Thymus (tissue), 11 donors: ENCODE data around the gene AGPAT3. TPM values are rescaled to one million over a fixed set of nuclear protein-coding genes. Genes with fewer than 3 reads are reported as not detected.
"Not testable (repeated sequence)": the region's sequence is repeated elsewhere in the genome, so short reads cannot be mapped to it uniquely, and the experiment has no call there.

Experiments used
- DNase-seq, 9 donors: peaks; one replicate each; pipeline ENCODE4 v3.0.0-alpha.2; 2013; ENCODE audit warnings: low spot score in 9 of 9, low read depth in 6 of 9, missing footprints in 1 of 9
- H3K27ac ChIP-seq, 2 donors: one replicate each; pipeline ENCODE4 v1.5.1; 2013; ENCODE audit warnings: control low read depth in 1 of 2, low read depth in 1 of 2, low read length in 1 of 2, mild to moderate bottlenecking in 1 of 2, moderate library complexity in 1 of 2
- H3K27me3 ChIP-seq, 2 donors: one replicate each; pipeline ENCODE4 v1.5.1; 2013; ENCODE audit warnings: low read length in 1 of 2; ENCODE audit not compliant: control insufficient read depth in 2 of 2, insufficient read depth in 1 of 2
- H3K36me3 ChIP-seq, 2 donors: one replicate each; pipeline ENCODE4 v1.5.1; 2013; ENCODE audit warnings: low read length in 1 of 2, mild to moderate bottlenecking in 1 of 2, moderate library complexity in 1 of 2; ENCODE audit not compliant: control insufficient read depth in 2 of 2, insufficient read depth in 2 of 2
- H3K4me1 ChIP-seq, 2 donors: one replicate each; pipeline ENCODE4 v1.5.1; 2013; ENCODE audit warnings: low read length in 2 of 2; ENCODE audit not compliant: control insufficient read depth in 2 of 2, insufficient read depth in 2 of 2
- H3K4me3 ChIP-seq, 2 donors: one replicate each; pipeline ENCODE4 v1.5.1; 2013; ENCODE audit warnings: low read length in 2 of 2, control low read depth in 1 of 2, mild to moderate bottlenecking in 1 of 2
- H3K9me3 ChIP-seq, 2 donors: one replicate each; pipeline ENCODE4 v1.5.1; 2013; ENCODE audit warnings: low read length in 1 of 2, mild to moderate bottlenecking in 1 of 2; ENCODE audit not compliant: control insufficient read depth in 2 of 2, insufficient read depth in 1 of 2
- WGBS: extraction: QIAGEN DNeasy Blood & Tissue Kit; methylation state at CpG from one replicate; pipeline ENCODE4 v1.1.7; 2013; 5-methylcytosine and 5-hydroxymethylcytosine counted together
- polyA plus RNA-seq: library from polyadenylated mRNA; stranded (reverse); fragments of 200-250 nt; gene quantifications from one replicate; pipeline ENCODE4 v1.2.3, GENCODE V29; 2013
- total RNA-seq: library from RNA; stranded (reverse); fragments of 120-200 nt; gene quantifications from one replicate; pipeline ENCODE4 v1.2.4, GENCODE V29; 2013
- donor health status: healthy.

The AGPAT3 gene
- total and polyA plus RNA-seq, 2 donors = 16.2 to 19.8 TPM

DNA sequence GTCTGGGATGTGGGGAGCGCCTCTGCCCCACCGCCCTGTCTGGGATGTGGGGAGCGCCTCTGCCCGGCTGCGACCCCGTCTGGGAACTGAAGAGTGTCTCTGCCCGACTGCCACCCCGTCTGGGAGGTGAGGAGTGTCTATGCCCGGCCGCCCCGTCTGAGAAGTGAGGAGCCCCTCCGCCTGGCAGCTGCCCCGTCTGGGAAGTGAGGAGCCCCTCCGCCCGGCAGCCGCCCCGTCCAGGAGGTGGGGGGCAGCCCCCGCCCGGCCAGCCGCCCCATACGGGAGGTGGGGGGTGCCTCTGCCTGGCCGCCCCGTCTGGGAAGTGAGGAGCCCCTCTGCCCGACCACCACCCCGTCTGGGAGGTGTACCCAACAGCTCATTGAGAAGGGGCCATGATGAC is 42.9 kb upstream of the AGPAT3 start:
- Histone ChIP-seq H3K9me3 (peaks cover 0 to 14% of the 10 kb centered on the region in 2 donors), H3K27me3 (peaks cover 0 to 14% of the 10 kb centered on the region in 2 donors)
- not testable (repeated sequence) for H3K4me1 ChIP-seq, H3K36me3 ChIP-seq, H3K4me3 ChIP-seq, DNase-seq, H3K27ac ChIP-seq
- WGBS = 95% methylated on average over 25 of the region's 25 CpGs

DNA sequence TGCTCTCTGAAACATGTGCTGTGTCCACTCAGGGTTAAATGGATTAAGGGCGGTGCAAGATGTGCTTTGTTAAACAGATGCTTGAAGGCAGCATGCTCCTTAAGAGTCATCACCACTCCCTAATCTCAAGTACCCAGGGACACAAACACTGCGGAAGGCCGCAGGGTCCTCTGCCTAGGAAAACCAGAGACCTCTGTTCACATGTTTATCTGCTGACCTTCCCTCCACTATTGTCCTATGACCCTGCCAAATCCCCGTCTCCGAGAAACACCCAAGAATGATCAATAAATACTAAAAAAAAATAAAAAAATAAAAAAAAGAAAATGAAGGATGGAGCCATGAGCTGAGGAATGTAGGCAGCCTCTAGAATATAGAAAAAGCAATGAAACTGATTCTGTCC is 42.3 kb upstream of the AGPAT3 start:
- H3K27me3 ChIP-seq = peaks cover 0 to 14% of the 10 kb centered on the region in 2 donors
- H3K4me1 ChIP-seq, H3K4me3 ChIP-seq, H3K36me3 ChIP-seq, DNase-seq, H3K27ac ChIP-seq: not testable (repeated sequence)
- WGBS = 99% methylated on average over 2 of the region's 5 CpGs
- peaks cover 0 to 14% of the 10 kb centered on the region in 2 donors for H3K9me3 ChIP-seq

- H3K27ac ChIP-seq = no peak overlapping the region
- H3K27me3 ChIP-seq = peaks cover 0 to 18% of the 10 kb centered on the region in 2 donors
- H3K4me3 ChIP-seq = no peak overlapping the region
- no peaks in the 10 kb centered on the region for H3K36me3 ChIP-seq
- peaks cover 0 to 3% of the 10 kb centered on the region in 2 donors for H3K9me3 ChIP-seq
- no peak for DNase-seq
- 92% methylated on average over 17 of the region's 17 CpGs for WGBS
- H3K4me1 ChIP-seq = peaks cover 0 to 4% of the 10 kb centered on the region in 2 donors
Measured at GRCh38 chr21:43824333-43825241, 40.4 kb upstream of the AGPAT3 start.

GRCh38 chr21:43825242-43825935 is 39.6 kb upstream of the AGPAT3 start:
- no peaks in the 10 kb centered on the region for H3K36me3 ChIP-seq
- H3K9me3 ChIP-seq = no peaks in the 10 kb centered on the region
- DNase-seq = no peak
- H3K27me3 ChIP-seq = peaks cover 0 to 21% of the 10 kb centered on the region in 2 donors
- no peak overlapping the region for H3K4me3 ChIP-seq
- no peak overlapping the region for H3K27ac ChIP-seq
- peaks cover 0 to 4% of the 10 kb centered on the region in 2 donors for H3K4me1 ChIP-seq
- WGBS = 95% methylated on average over 24 of the region's 24 CpGs

- no peaks in the 10 kb centered on the region for H3K9me3 ChIP-seq
- peaks cover 0 to 22% of the 10 kb centered on the region in 2 donors for H3K27me3 ChIP-seq
- H3K4me1 ChIP-seq = peaks cover 0 to 4% of the 10 kb centered on the region in 2 donors
- no peak for DNase-seq
- H3K4me3 ChIP-seq = no peak overlapping the region
- no peaks in the 10 kb centered on the region for H3K36me3 ChIP-seq
- 84% methylated on average over 31 of the region's 31 CpGs for WGBS
- H3K27ac ChIP-seq = no peak overlapping the region
Measured at GRCh38 chr21:43825936-43826622, 38.9 kb upstream of the AGPAT3 start.

GRCh38 chr21:43826623-43826974 is 38.4 kb upstream of the AGPAT3 start:
- no peak for DNase-seq
- H3K27me3 ChIP-seq = peaks cover 0 to 26% of the 10 kb centered on the region in 2 donors
- peak overlapping the region in 1 of 2 donors; percentile 15 for H3K27ac ChIP-seq
- H3K36me3 ChIP-seq = no peaks in the 10 kb centered on the region
- 87% methylated on average over 8 of the region's 8 CpGs for WGBS
- no peaks in the 10 kb centered on the region for H3K9me3 ChIP-seq
- H3K4me3 ChIP-seq = no peak overlapping the region
- H3K4me1 ChIP-seq = peaks cover 0 to 4% of the 10 kb centered on the region in 2 donors

DNA sequence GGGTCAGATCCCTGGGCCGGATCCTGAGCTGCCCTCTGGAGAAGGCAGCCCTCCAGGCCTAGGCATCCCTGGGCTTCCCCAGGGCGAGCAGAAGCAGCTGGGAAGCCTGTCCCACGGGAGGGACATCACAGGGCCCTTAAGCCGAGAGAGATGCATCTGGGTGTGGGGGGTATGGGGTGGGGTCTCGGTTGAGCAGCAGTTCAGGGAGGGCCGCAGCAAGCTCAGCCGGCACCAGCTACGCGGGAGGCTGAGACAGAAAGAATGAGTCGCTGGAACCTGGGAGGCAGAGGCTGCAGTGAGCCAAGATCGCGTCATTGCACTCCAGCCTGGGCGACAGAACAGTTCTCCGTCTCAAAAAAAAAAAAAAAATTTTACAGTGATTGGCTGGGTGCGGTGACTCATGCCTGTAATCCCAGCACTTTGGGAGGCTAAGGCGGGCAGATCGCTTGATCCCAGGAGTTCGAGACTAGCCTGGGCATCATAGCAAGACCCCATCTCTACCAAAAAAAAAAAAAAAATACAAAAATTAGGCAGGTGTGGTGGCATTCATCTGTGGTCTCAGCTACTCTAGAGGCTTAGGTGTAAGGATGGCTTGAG is 37.9 kb upstream of the AGPAT3 start:
- Histone ChIP-seq H3K27ac (peak overlapping the region in 1 of 2 donors; percentile 15), H3K4me3 (no peak overlapping the region), H3K4me1 (peaks cover 0 to 4% of the 10 kb centered on the region in 2 donors), H3K27me3 (peaks cover 0 to 27% of the 10 kb centered on the region in 2 donors), H3K9me3 (no peaks in the 10 kb centered on the region), H3K36me3 (no peaks in the 10 kb centered on the region)
- DNase-seq = no peak
- 92% methylated on average over 18 of the region's 18 CpGs for WGBS

DNA sequence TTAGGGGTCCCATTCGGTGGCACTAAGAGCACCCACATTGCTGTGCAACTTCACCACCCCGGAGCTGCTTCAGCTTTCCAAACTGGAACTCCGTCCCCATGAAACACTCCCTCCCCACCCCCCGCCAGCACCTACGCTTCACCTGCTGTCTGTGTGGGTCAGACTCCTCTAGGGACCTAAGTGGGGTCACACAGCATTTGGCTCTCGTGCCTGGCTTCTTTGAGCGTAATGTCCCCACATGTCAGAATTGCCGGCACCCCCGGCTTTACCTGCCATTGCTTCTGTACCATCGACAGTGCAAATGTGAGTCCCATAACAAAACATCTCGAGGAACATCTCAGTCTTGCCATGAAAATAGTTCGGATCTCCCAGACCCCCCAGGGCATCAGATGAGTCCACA is 35.9 kb upstream of the AGPAT3 start:
- Histone ChIP-seq H3K27ac (no peak overlapping the region), H3K36me3 (no peaks in the 10 kb centered on the region), H3K4me3 (no peak overlapping the region), H3K4me1 (peaks cover 0 to 4% of the 10 kb centered on the region in 2 donors), H3K9me3 (peaks cover 0 to 5% of the 10 kb centered on the region in 2 donors), H3K27me3 (peaks cover 0 to 31% of the 10 kb centered on the region in 2 donors)
- DNase-seq = no peak
- 87% methylated on average over 12 of the region's 12 CpGs for WGBS
